Type B pancreatic cell (in vitro differentiated cells): Measurements from ENCODE around the gene ACTL8. TPM values are rescaled to one million over a fixed set of nuclear protein-coding genes. Genes with fewer than 3 reads are reported as not detected.

Experiments used
- DNase-seq: peaks from one replicate; pipeline ENCODE4 v3.0.0; 2021; ENCODE audit warnings: mixed read lengths; ENCODE audit not compliant: unreplicated experiment; ENCODE audit errors: extremely low spot score
- H3K27ac Mint-ChIP-seq: 2 replicates; pipeline ENCODE4 v1.8.0; 2021; ENCODE audit warnings: mild to moderate bottlenecking, mixed read lengths
- H3K27me3 Mint-ChIP-seq: 2 replicates; pipeline ENCODE4 v1.8.0; 2021; ENCODE audit warnings: mixed read lengths
- H3K36me3 Mint-ChIP-seq: 2 replicates; pipeline ENCODE4 v1.8.0; 2021; ENCODE audit warnings: mixed read lengths
- H3K4me1 Mint-ChIP-seq: one replicate; pipeline ENCODE4 v1.8.0; 2021; ENCODE audit warnings: mixed read lengths; ENCODE audit not compliant: unreplicated experiment
- H3K4me3 Mint-ChIP-seq: 2 replicates; pipeline ENCODE4 v1.8.0; 2021; ENCODE audit warnings: mild to moderate bottlenecking, mixed read lengths
- H3K9me3 Mint-ChIP-seq: 2 replicates; pipeline ENCODE4 v1.8.0; 2021; ENCODE audit warnings: mixed read lengths
- CTCF ChIP-seq: fragments of 200-600 bp; sonication (generic); conservative IDR thresholded peaks from 2 replicates; pipeline ENCODE4 v1.5.0; 2021; ENCODE audit warnings: antibody characterized with exemption, mild to moderate bottlenecking
- total RNA-seq: library from RNA; stranded (reverse); gene quantifications from 2 replicates; pipeline ENCODE4 v1.2.1, GENCODE V29; 2021; ENCODE audit warnings: low replicate concordance

Gene ACTL8
- total RNA-seq, 1 donor from 2014 or later: 0.22 TPM

- Mint-ChIP-seq H3K27ac (no peak overlapping the region), H3K9me3 (no peaks in the 10 kb centered on the region), H3K36me3 (no peaks in the 10 kb centered on the region), H3K27me3 (peaks cover 9% of the 10 kb centered on the region), H3K4me1 (no peaks in the 10 kb centered on the region), H3K4me3 (no peak overlapping the region)
- no peak for DNase-seq
- no peak for TF ChIP-seq CTCF
These were observed 20.5 kb upstream of the ACTL8 start for GRCh38 chr1:17734609-17735008.

- no peaks in the 10 kb centered on the region for H3K4me1 Mint-ChIP-seq
- no peaks in the 10 kb centered on the region for H3K36me3 Mint-ChIP-seq
- no peak for DNase-seq
- H3K4me3 Mint-ChIP-seq: no peak overlapping the region
- no peak for TF ChIP-seq CTCF
- H3K27ac Mint-ChIP-seq: no peak overlapping the region
- H3K9me3 Mint-ChIP-seq: no peaks in the 10 kb centered on the region
- peaks cover 11% of the 10 kb centered on the region for H3K27me3 Mint-ChIP-seq
These were observed 19.8 kb upstream of the ACTL8 start for GRCh38 chr1:17735348-17735747.

- peaks cover 11% of the 10 kb centered on the region for H3K27me3 Mint-ChIP-seq
- no peaks in the 10 kb centered on the region for H3K36me3 Mint-ChIP-seq
- TF ChIP-seq CTCF: no peak
- no peak for DNase-seq
- H3K4me3 Mint-ChIP-seq: no peak overlapping the region
- H3K9me3 Mint-ChIP-seq: no peaks in the 10 kb centered on the region
- H3K4me1 Mint-ChIP-seq: no peaks in the 10 kb centered on the region
- no peak overlapping the region for H3K27ac Mint-ChIP-seq
These were observed 19.3 kb upstream of the ACTL8 start for GRCh38 chr1:17735793-17736192.

- no peak overlapping the region for H3K27ac Mint-ChIP-seq
- H3K36me3 Mint-ChIP-seq: no peaks in the 10 kb centered on the region
- no peaks in the 10 kb centered on the region for H3K4me1 Mint-ChIP-seq
- TF ChIP-seq CTCF: no peak
- no peaks in the 10 kb centered on the region for H3K9me3 Mint-ChIP-seq
- no peak for DNase-seq
- peaks cover 13% of the 10 kb centered on the region for H3K27me3 Mint-ChIP-seq
- no peak overlapping the region for H3K4me3 Mint-ChIP-seq
These were observed 18.5 kb upstream of the ACTL8 start for GRCh38 chr1:17736625-17737024.

GRCh38 chr1:17739050-17739449 is 16.1 kb upstream of the ACTL8 start:
- H3K36me3 Mint-ChIP-seq: no peaks in the 10 kb centered on the region
- no peak for TF ChIP-seq CTCF
- H3K4me3 Mint-ChIP-seq: no peak overlapping the region
- peaks cover 17% of the 10 kb centered on the region for H3K27me3 Mint-ChIP-seq
- no peak for DNase-seq
- H3K9me3 Mint-ChIP-seq: no peaks in the 10 kb centered on the region
- no peak overlapping the region for H3K27ac Mint-ChIP-seq
- peaks cover 4% of the 10 kb centered on the region for H3K4me1 Mint-ChIP-seq

- H3K9me3 Mint-ChIP-seq: no peaks in the 10 kb centered on the region
- TF ChIP-seq CTCF: no peak
- peaks cover 24% of the 10 kb centered on the region for H3K27me3 Mint-ChIP-seq
- peaks cover 7% of the 10 kb centered on the region for H3K4me1 Mint-ChIP-seq
- H3K4me3 Mint-ChIP-seq: no peak overlapping the region
- DNase-seq: no peak
- no peak overlapping the region for H3K27ac Mint-ChIP-seq
- no peaks in the 10 kb centered on the region for H3K36me3 Mint-ChIP-seq
These were observed 14.1 kb upstream of the ACTL8 start for GRCh38 chr1:17741052-17741451.
